ENCODE data around the gene SPI1. TPM values are rescaled to one million over a fixed set of nuclear protein-coding genes. Genes with fewer than 3 reads are reported as not detected.

SPI1 gene
- total and polyA plus RNA-seq, 2 experiments from 2014 or later = 0.13 to 2.0 TPM

GRCh38 chr11:47409440-47410369, 31.4 kb upstream of the SPI1 start:
- Histone ChIP-seq H3K4me1 (ENCODE audit: insufficient read depth) (peaks cover 19% of the 10 kb centered on the region), H3K9me2 (replicated peaks; ENCODE audit: insufficient read depth) (no peaks in the 10 kb centered on the region), H3K27me3 (no peaks in the 10 kb centered on the region), H3K36me3 (replicated peaks; ENCODE audit: insufficient read depth, low read depth) (no peaks in the 10 kb centered on the region), H2AFZ (no peak overlapping the region), H3K4me2 (peak overlapping the region; percentile 97), H3K4me3 (peak overlapping the region; percentile 84), H3K27ac (peak overlapping the region; percentile 96), H4K20me1 (ENCODE audit: insufficient read depth, poor library complexity, severe bottlenecking) (no peaks in the 10 kb centered on the region), H3K9me3 (ENCODE audit: low read depth) (no peaks in the 10 kb centered on the region), H3K79me2 (peaks cover 18% of the 10 kb centered on the region)
- no peak for DNase-seq (ENCODE audit: low spot score)
- WGBS (ENCODE audit: low lambda C conversion rate, missing lambda C conversion rate) = 86% methylated on average over 29 of the region's 31 CpGs
- TF ChIP-seq EZH2 (IDR thresholded peaks at IDR 0.05; ENCODE audit: borderline replicate concordance) = no peak
- TF ChIP-seq EZH2phosphoT487 (IDR thresholded peaks at IDR 0.05; ENCODE audit: low read depth, severe bottlenecking, unreplicated experiment) = no peak
- TF ChIP-seq CTCF (IDR thresholded peaks at IDR 0.05; ENCODE audit: poor library complexity) = no peak

- DNase-seq (ENCODE audit: low spot score) = peak; percentile 71
- no peaks in the 10 kb centered on the region for H4K20me1 ChIP-seq (ENCODE audit: insufficient read depth, poor library complexity, severe bottlenecking)
- peak overlapping the region; percentile 97 for H3K4me2 ChIP-seq
- no peaks in the 10 kb centered on the region for H3K36me3 ChIP-seq (replicated peaks; ENCODE audit: insufficient read depth, low read depth)
- TF ChIP-seq CTCF (IDR thresholded peaks at IDR 0.05; ENCODE audit: poor library complexity) (no peak), EZH2phosphoT487 (IDR thresholded peaks at IDR 0.05; ENCODE audit: low read depth, severe bottlenecking, unreplicated experiment) (no peak), EZH2 (IDR thresholded peaks at IDR 0.05; ENCODE audit: borderline replicate concordance) (no peak)
- no peaks in the 10 kb centered on the region for H3K9me2 ChIP-seq (replicated peaks; ENCODE audit: insufficient read depth)
- H3K27ac ChIP-seq = peak overlapping the region; percentile 96
- WGBS (ENCODE audit: low lambda C conversion rate, missing lambda C conversion rate) = 15% methylated on average over 13 of the region's 50 CpGs
- H3K79me2 ChIP-seq = peaks cover 18% of the 10 kb centered on the region
- H3K4me3 ChIP-seq = peak overlapping the region; percentile 84
- H3K4me1 ChIP-seq (ENCODE audit: insufficient read depth) = peaks cover 19% of the 10 kb centered on the region
- no peaks in the 10 kb centered on the region for H3K27me3 ChIP-seq
- peak overlapping the region; percentile 91 for H2AFZ ChIP-seq
- H3K9me3 ChIP-seq (ENCODE audit: low read depth) = no peaks in the 10 kb centered on the region
Measured at GRCh38 chr11:47408598-47409439, 30.5 kb upstream of the SPI1 start.

DNA sequence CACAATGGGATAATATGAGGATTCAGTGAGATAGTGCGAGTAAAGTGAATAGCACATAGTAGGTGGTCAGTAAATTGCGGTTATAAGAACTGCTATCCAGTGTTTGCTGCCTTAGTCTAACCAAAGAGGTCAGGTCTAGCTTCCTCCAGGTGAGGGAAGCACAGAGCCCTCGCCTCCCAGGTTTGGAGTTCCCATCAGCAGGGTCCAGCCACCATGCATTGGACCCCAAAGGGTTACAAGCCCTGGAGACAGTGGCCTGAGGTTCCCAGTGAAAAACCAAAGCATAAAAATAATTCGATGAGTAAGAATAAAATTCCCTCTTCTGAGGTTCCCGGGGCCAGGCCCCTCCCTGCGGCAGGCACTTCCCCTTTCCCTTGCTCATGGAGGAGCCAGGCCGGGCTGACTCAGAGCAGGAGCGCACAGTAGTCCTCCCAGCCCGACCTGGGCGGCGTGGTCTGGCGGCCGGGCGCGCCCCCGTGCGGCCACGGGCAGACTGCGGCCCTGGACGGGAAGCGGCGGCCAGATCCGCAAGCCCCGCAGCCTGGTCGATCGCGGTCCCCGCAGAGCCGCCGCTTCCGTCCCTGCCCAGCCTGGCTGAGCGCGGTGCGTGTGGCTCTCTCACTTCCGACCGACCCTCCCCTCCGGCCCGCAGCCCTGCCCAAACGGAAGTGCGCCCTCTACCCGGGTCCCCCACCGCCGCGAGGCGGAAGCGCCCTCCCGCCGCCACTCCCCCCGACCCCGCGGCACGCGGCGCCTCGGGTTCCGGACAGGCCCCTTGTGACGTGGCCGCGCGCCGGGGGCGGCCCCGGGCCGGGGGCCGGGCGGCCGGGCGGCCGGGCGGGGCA, 29.6 kb upstream of the SPI1 start, which contains the start of gene SLC39A13:
Gene SLC39A13 (plus strand): TSS at position 845 of the 845 bp plus-strand sequence. CDS start 1,505 bp downstream, outside the sequence.
- H2AFZ ChIP-seq = peak within 1 kb of the TSS; percentile 91
- H3K27ac ChIP-seq = peak within 1 kb of the TSS; percentile 96
- H4K20me1 ChIP-seq (ENCODE audit: insufficient read depth, poor library complexity, severe bottlenecking) = no peaks in the 10 kb centered on the region
- peaks cover 19% of the 10 kb centered on the region for H3K4me1 ChIP-seq (ENCODE audit: insufficient read depth)
- no peaks in the 10 kb centered on the region for H3K27me3 ChIP-seq
- peak; percentile 97 for DNase-seq (ENCODE audit: low spot score)
- peak within 1 kb of the TSS; percentile 84 for H3K4me3 ChIP-seq
- WGBS (ENCODE audit: low lambda C conversion rate, missing lambda C conversion rate) = 12% methylated on average over 10 of the region's 70 CpGs
- H3K4me2 ChIP-seq = peak within 1 kb of the TSS; percentile 97
- peaks cover 18% of the 10 kb centered on the region for H3K79me2 ChIP-seq
- no peaks in the 10 kb centered on the region for H3K36me3 ChIP-seq (replicated peaks; ENCODE audit: insufficient read depth, low read depth)
- no peaks in the 10 kb centered on the region for H3K9me2 ChIP-seq (replicated peaks; ENCODE audit: insufficient read depth)
- no peak for TF ChIP-seq EZH2phosphoT487 (IDR thresholded peaks at IDR 0.05; ENCODE audit: low read depth, severe bottlenecking, unreplicated experiment)
- peak; percentile 75 for TF ChIP-seq CTCF (IDR thresholded peaks at IDR 0.05; ENCODE audit: poor library complexity)
- no peak for TF ChIP-seq EZH2 (IDR thresholded peaks at IDR 0.05; ENCODE audit: borderline replicate concordance)
- H3K9me3 ChIP-seq (ENCODE audit: low read depth) = no peaks in the 10 kb centered on the region
